ELF-1 (cell line): Measurements from ENCODE around the gene BPIFB4.

Source experiments
- DNase-seq: peaks from one replicate; pipeline ENCODE4 v3.0.0-alpha.2; 2016; ENCODE audit warnings: low read depth, low spot score

Gene BPIFB4

DNA sequence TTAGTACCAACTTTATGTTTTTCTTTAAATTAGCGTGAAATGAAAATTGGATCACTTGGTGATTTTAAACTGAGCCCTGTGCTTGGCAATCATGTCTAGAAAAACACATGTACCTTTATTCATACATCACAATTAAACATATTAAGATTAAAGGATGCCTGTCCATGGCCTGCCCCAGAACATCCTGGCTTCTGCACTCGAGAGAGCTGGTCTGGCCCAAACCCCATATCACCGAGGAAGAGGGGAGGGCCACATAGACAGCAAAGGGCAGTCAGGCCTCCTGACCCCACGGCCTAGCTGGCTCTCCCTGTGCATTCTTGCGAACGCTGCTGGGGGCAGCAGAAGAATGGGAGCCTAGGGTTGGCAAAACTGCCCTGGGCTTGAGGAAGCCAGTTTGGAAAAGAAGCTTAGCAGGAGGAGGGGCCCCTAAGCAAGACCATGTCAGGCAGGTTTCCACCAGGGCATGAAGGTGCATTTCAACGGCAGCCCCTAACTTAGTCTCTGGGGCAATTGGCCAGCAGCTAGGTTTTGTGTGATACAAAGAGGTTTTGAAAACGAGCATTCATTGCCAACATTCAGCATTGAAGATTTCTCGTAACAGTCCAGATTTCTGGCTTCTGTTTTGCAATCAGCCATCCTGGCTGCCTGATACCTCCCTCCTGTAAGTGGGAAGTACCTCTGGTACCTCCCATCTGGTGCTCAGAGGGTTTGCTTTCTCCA lies 17.2 kb upstream of the BPIFB4 start:
- DNase-seq, result peak; percentile 44

DNA sequence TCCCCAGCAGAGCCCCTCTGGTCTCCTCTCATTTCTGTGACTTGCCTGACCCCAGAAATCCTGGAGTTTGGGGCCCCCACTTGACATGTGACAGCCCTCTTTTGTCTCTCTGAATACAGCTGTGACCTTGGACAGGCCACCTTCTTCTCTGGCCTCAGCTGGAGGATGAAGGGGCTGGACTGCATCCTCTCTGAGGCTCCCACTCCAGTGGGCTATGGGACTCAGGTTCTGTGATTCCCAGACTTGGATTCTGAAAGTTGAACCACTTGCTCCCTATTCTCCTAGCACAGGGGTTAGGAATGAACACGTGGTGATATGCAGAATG lies 16.7 kb upstream of the BPIFB4 start:
- no peak for DNase-seq

DNA sequence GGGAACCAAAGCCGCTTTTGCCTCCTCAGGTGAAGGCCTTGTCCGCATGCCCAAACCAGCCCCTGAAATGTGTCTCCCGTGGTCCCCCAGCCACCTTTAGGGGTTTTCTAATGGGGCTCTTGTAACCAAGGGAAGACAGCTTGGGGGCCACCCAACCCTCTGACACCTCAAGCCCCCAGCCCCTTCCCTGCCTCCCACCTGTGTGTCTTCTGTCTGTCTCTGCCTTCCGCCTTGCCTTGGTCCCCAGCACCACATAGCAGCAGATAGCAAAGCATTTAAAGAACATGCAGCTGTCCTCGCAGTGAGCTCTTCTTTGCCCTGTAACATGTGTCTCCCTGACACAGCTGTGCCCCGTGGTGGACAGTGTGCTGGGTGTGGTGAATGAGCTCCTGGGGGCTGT lies 16.2 kb upstream of the BPIFB4 start:
- no peak for DNase-seq

DNA sequence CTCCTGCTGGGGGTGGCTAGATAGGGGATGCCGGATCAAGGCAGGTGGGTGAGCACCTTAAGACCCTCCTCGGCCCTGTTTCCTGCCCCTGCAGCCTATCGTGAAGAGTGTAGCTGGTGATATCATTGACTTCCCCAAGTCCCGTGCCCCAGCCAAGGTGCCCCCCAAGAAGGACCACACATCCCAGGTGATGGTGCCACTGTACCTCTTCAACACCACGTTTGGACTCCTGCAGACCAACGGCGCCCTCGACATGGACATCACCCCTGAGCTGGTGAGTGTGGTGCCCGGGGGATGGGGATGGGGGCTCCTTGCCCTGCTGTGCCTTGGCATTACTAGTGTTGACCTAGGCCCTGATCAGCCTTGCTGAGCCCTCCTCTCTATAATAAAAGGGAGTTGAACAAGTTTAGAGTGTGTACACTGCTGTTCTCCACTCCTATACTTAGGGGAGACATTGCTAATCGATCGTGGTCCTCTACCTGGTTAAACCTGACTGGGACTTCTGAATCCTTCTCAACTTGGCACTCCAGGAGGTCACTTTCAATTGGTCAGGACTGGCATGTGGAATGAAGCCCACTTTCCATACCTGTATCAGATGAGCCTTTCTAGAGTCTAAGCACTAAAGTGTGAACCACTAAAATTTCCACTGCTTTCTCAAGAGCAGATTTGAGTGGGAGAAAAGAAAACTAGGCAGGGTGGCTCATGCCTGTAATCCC lies 14.7 kb upstream of the BPIFB4 start:
- no peak for DNase-seq

DNA sequence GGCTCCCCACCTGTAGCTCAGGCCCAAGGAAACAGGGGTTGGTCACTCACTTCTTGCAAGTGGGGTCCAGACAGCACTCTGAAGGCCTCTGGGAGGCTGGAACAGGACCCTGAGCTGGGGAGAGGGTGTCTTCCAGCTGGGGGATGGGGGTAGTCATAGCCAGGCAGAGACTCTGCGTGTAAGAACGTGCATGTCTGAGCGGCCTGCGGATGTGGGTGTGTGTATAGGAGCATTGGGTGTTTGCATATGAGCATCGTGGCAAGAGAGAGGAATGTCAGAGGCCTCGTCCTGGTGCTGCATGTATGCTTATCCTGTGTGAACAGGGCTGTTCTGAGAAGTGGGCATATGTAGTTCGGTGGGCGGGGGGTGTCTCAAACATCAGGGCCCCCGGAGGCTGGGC lies 13.7 kb upstream of the BPIFB4 start:
- no peak for DNase-seq

DNA sequence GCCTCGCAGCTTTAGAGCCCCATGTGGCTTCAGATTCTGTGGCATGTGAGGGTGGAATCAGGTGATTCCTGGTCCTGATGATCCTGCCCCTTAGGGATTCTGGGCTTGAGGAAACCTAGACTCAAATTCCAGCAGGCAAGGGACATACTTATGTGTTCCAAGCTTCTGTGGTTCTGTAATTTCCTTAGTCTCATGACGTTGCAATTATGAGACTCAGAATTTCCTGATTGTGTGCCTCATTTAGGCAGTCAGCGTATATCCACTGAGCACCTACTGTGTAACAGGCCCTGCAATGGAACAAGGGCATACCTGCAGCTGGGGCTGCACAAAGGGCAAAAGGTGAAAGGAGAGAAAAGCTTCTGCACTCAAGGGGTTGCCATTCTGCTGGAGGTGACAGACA lies 11.6 kb upstream of the BPIFB4 start:
- no peak for DNase-seq

DNA sequence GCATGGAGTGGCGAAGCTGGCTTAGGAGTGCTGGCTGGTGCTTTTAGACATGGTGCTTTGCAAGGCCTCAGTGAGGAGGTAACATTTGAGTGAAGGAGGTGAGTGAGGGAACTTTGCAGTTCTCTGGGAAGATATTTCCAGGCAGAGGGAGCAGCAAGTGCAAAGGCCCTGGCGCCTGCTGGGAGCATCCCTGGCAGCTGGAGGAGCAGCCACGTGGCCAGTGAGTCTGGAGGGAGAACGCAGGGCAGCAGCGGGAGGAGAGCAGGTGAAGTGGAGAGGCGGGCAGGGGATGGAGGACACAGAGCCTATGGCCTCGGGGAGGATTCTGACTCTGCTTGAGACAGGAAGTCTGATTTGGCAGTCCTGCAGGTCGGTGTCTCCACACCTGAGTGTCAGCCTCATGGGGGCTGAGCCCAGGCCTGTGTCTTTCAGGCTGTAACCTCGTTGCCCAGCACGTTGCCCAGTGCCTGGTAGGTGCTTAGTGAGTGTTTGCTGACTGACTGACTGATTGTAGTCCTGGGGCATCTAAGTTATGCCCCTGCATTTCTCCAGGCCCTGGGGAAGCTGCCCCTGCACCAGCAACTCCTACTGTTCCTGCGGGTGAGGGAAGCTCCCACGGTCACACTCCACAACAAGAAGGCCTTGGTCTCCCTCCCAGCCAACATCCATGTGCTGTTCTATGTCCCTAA lies 11.0 kb upstream of the BPIFB4 start:
- no peak for DNase-seq

DNA sequence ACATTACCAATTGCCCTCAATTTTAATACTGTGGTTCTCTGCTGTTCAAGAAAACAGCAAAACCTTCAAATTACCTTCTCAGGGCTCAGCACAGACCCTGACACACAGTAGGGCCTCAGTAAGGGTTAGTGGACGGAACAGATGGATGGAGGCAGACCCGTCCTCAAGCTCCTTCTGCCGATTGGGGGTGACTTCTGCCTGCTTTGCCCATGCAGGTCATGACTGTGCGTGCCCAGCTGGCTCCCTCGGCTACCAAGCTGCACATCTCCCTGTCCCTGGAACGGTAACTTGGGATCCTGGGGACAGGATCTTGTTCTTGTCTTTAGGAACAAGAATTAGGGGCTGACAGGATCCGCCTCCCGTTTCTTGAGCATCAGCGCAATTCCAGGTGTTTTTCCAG lies 9.8 kb upstream of the BPIFB4 start:
- DNase-seq, result no peak

DNA sequence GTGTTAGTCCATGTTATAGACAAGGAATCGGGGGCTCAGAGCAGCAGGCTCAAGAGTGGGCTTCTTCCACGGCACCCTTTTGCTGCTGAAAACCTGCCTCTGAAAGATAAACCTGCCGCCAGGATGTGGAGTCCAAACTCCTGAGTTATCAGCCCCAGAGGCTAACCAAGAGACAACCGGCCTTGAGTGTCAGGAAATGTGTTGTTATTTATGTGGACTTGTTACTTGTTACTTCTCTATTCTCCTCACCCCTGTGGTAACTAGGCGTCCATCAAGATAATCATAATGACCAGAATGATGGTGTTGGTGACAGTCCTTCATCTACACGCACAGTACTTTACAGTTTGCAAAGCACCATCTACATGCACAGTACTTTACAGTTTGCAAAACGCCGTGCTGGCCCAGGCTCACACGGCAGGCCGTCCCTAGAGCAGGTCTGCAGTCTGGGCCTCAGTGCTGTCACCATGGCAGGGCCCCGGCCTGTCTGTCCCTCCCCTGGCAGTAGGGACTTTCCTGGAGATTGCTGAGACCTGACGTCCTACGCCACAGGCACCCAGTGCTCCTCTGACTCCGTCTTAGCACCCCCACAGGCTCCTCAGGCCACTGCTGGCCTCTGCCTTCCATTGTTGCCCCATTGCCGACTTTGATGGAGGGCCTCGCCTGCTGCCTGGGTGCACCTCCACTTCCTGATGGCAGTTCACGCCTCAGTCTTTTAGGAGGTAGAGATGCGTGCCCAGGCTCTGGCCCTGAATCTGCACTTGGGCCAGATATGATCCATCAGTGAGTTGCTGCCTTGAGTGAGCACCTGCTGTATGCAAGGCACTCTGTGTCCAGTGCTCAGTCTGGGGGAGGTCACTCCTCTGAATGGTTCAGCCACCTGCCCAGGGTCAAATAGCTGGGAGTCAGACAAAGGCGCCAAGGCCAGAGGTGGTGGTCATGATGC lies 9.1 kb upstream of the BPIFB4 start:
- no peak for DNase-seq

DNA sequence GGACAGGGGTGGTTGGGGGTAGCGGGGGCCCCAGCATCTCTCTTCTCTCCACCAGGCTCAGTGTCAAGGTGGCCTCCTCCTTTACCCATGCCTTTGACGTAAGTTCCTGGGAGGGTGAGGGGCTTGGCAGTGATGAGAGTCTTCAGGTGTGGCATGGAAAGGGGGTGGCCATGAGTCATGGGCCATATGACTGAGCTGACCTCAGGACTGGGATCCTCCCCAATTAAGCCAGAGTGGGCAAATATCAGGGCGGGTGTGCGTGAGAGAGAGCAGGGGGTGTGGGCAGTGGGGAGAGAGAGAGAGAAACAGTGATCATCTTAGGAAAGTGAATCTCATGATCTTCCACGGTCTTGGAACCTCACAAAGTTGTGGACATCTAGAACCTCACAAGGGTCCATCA lies 8.2 kb upstream of the BPIFB4 start:
- no peak for DNase-seq

DNA sequence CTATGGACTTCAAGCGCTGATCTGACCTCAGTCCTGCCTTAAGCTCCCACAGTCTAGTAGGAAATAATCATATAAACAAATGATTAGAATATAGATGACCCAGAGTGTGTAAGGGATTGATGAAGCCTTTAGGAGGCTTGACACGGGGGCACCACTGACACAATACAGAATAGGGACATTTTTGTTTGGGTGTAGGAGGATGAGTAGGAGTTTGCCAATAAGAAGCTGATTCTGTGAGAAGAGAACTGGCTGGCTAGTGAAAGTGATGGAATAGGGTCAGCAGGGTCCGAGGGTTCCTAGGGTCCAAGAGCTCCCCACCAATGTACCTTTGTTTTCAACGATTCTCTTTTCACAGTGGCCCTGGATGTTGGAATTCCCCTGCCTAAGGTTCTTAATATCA lies 7.1 kb upstream of the BPIFB4 start:
- DNase-seq, result no peak

DNA sequence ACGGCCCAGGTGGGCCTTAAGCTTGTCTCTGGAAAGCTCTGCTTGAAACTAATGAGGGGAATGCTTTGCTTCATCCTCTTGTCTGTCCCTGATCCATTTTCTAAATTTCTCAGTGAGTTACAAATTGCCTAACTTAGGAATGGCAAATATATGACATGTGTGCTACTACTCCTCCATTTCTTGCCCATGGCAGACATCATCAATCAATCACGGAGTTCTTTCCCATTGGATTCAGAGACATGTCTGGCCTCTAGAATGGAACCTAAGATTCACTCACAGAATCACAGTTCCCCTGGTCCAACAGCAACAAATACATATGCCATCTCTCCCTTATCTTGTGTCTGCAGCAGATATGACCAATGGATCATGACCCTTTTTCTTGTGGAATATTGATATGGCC lies 6.6 kb upstream of the BPIFB4 start:
- no peak for DNase-seq

DNA sequence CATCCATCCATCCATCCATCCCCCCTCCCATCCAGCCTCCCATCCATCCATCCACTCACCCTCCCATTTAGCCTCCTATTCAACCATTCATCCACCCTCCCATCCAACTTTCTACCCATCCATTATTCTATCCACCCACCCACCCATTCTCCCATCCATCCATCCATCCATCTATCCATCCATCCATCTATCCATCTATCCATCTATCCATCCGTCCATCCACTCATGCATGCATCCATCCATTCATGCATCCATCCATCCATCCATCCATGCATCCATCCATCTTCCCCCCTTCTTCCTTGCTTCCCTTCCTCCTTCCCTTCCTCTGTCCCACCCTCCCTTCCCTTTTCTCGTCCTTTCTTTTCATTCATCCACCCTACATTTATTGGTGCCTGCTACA lies 4.8 kb upstream of the BPIFB4 start:
- DNase-seq, result no peak

DNA sequence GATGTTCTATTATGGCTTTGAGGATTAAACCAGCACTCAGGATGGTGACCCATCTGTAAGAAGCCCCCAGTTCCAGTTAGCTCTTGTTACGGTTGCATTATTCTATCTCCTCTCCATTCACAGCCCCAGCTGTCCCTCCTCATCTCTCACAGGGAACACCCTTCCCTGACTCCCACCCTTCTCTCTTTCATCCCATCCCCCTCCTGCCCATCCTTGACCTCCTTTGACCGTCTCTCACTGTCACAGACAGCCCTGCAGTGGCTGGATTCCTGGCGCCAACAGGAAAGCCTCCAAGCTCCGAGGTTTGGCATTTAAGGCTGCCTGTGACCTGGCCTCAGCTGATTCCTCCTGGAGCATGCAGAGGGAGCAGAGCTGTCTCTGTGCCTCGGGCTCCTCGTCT lies 4.2 kb upstream of the BPIFB4 start:
- no peak for DNase-seq

DNA sequence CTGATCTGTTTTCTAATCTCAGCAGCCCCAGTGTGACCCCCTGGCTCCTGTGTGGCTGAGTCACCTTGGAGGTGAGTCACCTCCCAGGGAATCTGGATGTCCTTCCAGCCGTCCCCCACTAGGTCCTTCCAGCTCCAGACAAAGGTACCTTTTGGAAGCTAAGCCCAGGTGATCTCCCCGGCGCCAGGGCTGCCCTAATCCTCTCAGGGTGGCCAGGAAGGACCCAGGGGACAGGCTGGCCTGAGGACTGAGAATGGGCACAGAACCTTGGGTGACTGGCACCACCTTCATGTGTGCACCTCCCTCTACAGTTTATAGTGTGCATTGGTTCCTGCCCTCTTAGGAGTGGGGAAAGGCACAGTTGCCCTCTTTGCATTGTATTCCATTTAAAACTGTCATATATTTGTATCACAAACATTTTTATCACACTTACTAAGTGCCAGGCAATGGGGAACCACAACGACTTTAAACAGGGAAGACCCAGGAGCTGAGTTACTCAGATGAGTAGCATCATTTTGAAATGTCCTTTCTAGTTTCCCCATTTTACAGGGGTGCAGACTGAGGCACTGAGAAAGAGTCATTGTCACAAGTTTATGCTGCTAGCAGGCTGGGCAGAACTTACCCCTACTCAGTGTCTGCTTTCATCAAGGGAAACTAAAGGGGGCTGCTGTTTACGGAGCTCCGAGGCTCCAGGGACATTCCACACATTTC lies 2.6 kb upstream of the BPIFB4 start:
- DNase-seq, result peak; percentile 54

DNA sequence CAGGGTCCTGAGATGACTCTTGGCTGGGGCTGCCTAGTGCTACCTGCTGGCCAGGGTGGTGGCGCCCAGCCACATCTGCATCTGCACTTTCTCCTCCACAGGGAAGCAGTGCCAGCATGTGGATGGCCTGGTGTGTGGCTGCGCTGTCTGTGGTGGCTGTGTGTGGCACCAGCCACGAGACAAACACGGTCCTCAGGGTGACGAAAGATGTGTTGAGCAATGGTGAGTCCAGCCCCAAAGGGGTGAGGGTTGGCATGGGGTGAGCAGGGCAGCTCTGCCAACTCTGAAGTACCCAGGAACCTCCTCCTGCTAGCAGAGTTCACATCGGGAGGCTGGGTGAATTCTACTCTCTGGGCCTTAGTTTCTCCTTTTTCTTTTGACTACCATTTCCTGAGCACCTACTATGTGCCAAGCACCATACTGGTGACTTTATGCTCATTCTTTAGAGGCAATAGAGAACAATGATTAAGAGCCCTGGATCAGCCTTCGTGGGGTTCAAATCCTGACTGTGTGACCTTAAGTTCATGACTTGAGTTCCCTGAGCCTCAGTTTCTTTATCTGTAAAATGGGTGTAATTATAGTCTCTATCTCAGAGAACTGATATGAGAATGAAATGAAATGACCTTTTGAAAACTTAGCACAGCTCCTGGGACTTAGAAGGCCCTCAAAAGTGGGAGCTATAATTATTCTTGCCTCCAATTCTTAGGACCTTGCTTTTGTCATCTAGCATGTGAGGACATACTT lies 2.1 kb downstream of the BPIFB4 start:
- DNase-seq, result no peak

DNA sequence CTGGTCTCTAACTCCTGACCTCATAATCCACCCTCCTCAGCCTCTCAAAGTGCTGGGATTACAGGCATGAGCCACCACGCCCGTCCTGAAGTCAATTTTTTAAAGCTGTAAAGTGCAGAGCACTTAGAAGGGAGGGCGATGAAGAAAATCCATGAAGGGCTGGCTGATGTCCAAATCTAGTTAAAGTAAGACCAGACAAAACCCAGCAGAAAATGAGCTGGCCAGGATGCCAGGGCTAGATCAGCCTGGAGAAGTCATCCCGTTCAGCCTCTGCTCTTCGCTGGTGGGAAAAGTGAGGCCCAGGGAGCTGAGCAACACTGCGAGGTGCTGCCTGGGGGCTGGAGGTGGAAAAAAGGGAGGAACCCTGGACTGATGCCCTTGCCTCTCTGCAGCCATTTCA lies 3.1 kb downstream of the BPIFB4 start:
- DNase-seq, result no peak

DNA sequence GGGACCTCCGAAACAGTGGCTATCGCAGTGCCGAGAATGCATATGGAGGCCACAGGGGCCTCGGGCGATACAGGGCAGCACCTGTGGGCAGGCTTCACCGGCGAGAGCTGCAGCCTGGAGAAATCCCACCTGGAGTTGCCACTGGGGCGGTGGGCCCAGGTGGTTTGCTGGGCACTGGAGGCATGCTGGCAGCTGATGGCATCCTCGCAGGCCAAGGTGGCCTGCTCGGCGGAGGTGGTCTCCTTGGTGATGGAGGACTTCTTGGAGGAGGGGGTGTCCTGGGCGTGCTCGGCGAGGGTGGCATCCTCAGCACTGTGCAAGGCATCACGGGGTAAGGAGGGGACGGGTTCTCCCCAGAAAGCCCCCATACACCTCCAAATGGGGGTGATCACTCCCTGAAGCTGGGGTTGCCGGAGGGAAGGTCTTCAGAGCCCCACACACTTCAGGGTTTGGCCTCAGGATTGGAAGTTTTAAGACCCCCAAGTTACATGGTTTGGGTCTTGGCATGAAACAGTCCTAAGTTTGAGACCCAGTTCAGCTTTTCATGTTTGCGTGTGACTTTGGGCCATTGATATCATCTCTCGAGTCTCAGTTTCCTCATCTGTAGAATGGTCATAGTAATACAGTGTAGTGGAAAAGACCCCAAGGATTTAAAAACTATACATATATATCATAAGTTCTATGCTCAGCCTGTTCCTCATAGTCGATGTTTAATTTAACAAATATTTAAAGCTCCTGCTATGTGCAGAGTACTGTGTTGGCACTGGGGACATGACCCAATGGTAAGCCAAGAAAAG lies 4.3 kb downstream of the BPIFB4 start:
- DNase-seq, result no peak

DNA sequence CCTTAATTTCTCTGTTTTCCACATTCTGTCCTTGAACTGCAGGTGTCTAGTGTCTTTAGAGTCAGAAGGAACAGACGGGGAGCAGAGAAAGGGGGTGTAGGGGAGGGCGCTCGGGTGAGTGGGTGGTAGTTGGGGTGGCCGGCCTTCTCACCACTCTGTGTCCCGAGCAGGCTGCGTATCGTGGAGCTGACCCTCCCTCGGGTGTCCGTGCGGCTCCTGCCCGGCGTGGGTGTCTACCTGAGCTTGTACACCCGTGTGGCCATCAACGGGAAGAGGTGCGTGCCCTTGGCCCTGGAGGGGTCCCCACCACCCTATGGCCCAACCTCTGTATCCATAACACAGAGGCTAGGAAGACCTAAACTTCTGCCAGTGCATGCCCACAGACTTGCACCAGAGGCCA lies 5.3 kb downstream of the BPIFB4 start:
- DNase-seq, result no peak
